GM18867 (cell line): Measurements from ENCODE around the gene PRKACG.
A peak's percentile ranks its signal among the peaks of the same experiment; 100 is the strongest.
"Not testable (repeated sequence)": the region's sequence is repeated elsewhere in the genome, so short reads cannot be mapped to it uniquely, and the experiment has no call there.

Experiments
- ATAC-seq: cut with Tn5 transposase; IDR thresholded peaks from one replicate; pipeline ENCODE4 v1.9.1; 2021; ENCODE audit warnings: mild to moderate bottlenecking, moderate library complexity; ENCODE audit not compliant: unreplicated experiment

Gene PRKACG

GRCh38 chr9:69027355-69028097, 13.6 kb upstream of the PRKACG start:
- ATAC-seq, result peak; percentile 84

- ATAC-seq, result no peak
Observed at GRCh38 chr9:69023650-69024049, 9.7 kb upstream of the PRKACG start.

- no peak for ATAC-seq
Observed at GRCh38 chr9:69020301-69021145, 6.6 kb upstream of the PRKACG start.

GRCh38 chr9:69019808-69020207, 5.9 kb upstream of the PRKACG start:
- no peak for ATAC-seq

- no peak for ATAC-seq
Observed at GRCh38 chr9:69018737-69019136, 4.8 kb upstream of the PRKACG start.

GRCh38 chr9:69016191-69017096, 2.5 kb upstream of the PRKACG start:
- no peak for ATAC-seq

- ATAC-seq, result no peak
Observed at GRCh38 chr9:69013382-69013727, 558 bp downstream of the PRKACG start.

GRCh38 chr9:69012696-69013381, 1.1 kb downstream of the PRKACG start:
- ATAC-seq, result no peak

GRCh38 chr9:69009708-69010107, 4.2 kb downstream of the PRKACG start:
- no peak for ATAC-seq

- ATAC-seq, result no peak
Observed at GRCh38 chr9:69004836-69005235, 9.1 kb downstream of the PRKACG start.

GRCh38 chr9:69003051-69003450, 10.9 kb downstream of the PRKACG start:
- no peak for ATAC-seq

GRCh38 chr9:69001921-69002320, 12.0 kb downstream of the PRKACG start:
- ATAC-seq, result no peak

- ATAC-seq, result peak; percentile 83
Observed at GRCh38 chr9:68999393-69000105, 14.4 kb downstream of the PRKACG start.

GRCh38 chr9:68998812-68999211, 15.1 kb downstream of the PRKACG start:
- ATAC-seq, result peak; percentile 55

- ATAC-seq, result no peak
Observed at GRCh38 chr9:68998385-68998784, 15.5 kb downstream of the PRKACG start.

GRCh38 chr9:68997666-68998065, 16.2 kb downstream of the PRKACG start:
- ATAC-seq, result no peak

GRCh38 chr9:68996462-68996861, 17.5 kb downstream of the PRKACG start:
- no peak for ATAC-seq

- ATAC-seq, result no peak
Observed at GRCh38 chr9:68995776-68996175, 18.1 kb downstream of the PRKACG start.

- ATAC-seq, result no peak
Observed at GRCh38 chr9:68991457-68991856, 22.5 kb downstream of the PRKACG start.

- ATAC-seq, result not testable (repeated sequence)
Observed at GRCh38 chr9:68986949-68987348, 27.0 kb downstream of the PRKACG start.
